GM19395 (cell line): Measurements from ENCODE around the gene HHIPL1.
A peak's percentile ranks its signal among the peaks of the same experiment; 100 is the strongest.

Source experiments
- ATAC-seq: cut with Tn5 transposase; IDR thresholded peaks from one replicate; pipeline ENCODE4 v1.9.1; 2021; ENCODE audit warnings: mild to moderate bottlenecking, moderate library complexity; ENCODE audit not compliant: unreplicated experiment

Gene HHIPL1

DNA sequence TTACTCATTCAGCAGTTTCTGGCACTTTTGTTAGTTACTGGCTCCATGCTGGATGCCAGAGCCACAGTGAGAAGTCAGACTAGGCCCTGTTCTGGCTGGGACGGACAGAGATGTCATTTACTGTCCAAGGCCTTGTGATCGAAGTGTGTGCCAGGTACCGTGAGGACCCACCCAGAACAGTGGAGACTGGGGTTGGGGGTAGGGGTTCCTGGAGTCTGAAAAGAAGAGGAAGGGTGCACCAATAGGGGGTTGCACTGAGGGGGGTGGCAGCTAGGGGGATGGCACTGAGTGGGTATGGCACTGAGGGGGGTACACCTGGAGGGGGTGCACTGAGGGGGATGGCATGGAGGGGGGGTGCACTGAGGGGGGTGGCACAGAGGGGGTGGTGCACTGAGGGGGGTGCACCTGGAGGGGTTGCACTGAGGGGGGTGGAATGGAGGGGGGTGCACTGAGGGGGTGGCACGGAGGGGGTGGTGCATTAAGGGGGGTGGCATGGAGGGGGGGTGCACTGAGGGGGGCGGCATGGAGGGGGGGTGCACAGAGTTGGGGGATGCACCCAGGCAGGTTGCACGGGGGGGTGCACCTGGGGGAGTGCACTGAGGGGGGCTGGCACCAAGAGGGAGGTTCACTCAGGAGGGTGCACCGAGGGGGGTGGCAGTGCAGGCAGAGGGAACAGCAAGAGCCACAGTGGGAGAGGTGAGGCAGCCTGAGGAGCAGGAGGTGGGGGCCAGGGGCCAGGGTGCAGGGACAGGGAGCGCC, 28.6 kb downstream of the HHIPL1 start:
- ATAC-seq: no peak

DNA sequence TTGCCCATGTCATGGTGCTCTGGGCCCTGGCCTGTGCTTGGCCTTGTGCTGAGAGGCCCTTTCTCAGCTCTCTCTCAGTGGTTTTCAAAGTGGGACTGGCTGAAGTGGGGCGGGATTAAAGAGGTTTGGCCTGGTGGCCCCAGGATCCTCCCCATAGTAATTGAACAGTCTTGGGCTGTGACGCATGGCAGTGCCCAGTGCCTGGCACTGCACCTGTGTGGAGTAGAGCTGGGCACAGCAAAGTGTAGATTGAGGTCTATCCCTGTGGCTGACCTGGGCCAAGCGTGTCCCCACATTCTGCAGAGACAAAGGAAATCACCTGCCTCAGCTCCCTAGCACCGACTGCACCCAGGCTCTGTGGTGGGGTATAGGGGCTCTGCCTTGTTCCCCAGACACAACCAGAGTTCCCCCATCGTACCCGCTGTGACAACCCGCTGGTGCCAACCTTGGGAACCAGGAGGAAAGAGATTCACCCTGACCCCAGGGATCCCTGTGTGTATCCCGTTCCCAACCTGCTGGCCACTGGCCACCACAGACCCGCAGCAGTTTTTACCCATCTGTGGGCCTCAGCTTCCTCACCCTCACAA, 29.2 kb downstream of the HHIPL1 start:
- no peak for ATAC-seq

GRCh38 chr14:99674776-99675381, 29.9 kb downstream of the HHIPL1 start:
- no peak for ATAC-seq

- no peak for ATAC-seq
These were observed 30.5 kb downstream of the HHIPL1 start for GRCh38 chr14:99675382-99675835.

DNA sequence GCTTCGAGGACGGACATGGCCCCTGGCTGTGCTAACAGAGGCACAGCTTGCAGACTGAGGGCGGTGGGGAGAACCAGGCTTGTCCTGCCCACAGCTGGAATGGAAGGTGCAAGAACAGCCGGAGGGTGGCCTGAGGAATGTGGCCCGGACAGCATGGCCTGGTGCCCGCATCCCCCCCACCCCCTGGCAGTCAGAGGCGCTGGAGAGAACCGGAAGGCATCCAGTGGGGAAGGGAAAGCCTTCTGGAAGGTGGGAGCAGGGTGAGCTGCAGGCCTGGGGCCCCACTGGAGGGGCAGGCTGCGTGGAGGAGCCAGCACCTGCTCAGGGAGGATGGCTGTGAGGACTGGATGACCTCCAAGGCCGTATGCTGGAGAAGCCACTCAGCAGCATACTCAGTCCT, 31.0 kb downstream of the HHIPL1 start:
- ATAC-seq: no peak

- ATAC-seq: no peak
These were observed 31.7 kb downstream of the HHIPL1 start for GRCh38 chr14:99676657-99677056.

- ATAC-seq: no peak
These were observed 32.6 kb downstream of the HHIPL1 start for GRCh38 chr14:99677231-99678140.

GRCh38 chr14:99678198-99678597, 33.3 kb downstream of the HHIPL1 start:
- no peak for ATAC-seq

- ATAC-seq: no peak
These were observed 34.2 kb downstream of the HHIPL1 start for GRCh38 chr14:99679111-99679510.

DNA sequence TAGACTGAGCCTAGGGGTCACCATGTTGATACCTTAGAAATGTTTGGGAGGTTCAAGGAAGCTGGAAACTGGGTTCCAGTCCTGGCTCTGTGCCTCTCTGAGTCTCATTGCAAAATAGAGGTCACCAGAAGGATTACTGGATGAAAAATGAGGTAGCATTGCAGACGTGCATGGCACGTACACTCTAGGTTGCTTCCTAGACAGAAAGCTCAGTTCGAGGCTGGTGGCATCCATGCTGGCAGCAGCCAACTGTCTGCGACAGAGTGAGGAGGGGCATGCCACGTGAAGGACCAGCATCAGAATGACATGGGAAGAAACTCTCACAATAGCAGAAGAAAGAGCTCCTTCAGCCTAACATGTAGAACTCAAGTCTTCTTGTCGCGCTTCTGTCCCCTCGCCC, 34.6 kb downstream of the HHIPL1 start:
- no peak for ATAC-seq

- ATAC-seq: no peak
These were observed 35.1 kb downstream of the HHIPL1 start for GRCh38 chr14:99679996-99680395.

GRCh38 chr14:99681101-99681831, 36.3 kb downstream of the HHIPL1 start:
- ATAC-seq: no peak

DNA sequence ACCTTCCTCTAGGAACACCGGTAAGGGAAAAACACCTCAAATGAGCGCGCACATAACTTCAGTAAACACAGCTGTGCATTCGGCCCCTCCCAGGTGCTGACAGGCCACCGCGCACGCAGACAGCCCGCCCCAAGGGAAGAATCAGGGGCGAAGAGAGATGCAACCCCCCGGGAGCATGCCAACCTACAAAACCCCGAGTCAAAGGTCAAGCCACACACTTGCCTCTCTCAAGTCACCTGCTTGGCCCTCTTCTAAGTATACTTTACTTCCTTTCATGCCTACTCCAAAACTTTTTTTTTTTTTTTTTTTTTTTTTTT, 36.9 kb downstream of the HHIPL1 start:
- ATAC-seq: no peak

DNA sequence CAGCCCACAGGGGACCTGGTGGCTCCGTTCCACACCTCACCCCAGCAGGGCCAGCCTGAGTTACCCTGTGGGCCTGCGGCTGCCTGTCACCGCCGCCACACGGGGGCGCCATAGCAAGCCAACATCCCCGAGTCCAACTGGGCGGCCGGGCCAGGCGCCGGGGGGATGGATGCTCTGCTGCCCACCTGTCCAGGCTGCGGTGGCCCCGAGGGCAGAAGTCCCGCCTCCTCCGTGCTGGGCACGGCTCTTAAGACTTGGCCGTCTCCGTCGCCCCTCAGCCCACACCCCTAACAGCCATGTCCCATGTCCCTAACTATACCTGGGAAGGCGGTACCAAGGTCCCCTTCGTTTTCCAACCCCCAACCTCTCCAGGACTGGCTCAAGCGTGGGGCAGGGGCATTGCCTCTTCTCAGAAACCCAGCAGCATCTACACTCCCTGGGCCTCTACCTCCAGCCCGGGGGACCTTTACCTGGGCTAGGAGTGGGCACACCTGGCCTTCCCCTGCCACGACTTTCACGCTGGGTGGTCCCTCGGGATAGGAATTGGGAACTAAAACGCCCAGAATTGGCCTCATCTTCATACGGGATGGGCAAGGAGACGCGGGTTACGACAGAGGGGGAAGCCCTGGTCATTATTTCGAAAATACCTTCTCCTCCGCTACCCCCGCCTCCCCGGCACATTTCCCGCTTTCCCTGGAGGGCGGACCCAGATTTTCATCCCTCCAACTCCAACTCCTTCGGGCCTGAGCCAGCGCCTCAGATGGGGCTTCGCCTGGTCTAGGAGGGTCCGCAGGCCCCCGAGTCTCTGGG, 38.1 kb downstream of the HHIPL1 start:
- no peak for ATAC-seq

- ATAC-seq: peak; percentile 89
These were observed 38.9 kb downstream of the HHIPL1 start, which contains the start of gene CYP46A1 for GRCh38 chr14:99683619-99684409. TSS of gene CYP46A1 (plus strand) at chr14:99684298. CDS start at chr14:99684418, 120 bp downstream.

DNA sequence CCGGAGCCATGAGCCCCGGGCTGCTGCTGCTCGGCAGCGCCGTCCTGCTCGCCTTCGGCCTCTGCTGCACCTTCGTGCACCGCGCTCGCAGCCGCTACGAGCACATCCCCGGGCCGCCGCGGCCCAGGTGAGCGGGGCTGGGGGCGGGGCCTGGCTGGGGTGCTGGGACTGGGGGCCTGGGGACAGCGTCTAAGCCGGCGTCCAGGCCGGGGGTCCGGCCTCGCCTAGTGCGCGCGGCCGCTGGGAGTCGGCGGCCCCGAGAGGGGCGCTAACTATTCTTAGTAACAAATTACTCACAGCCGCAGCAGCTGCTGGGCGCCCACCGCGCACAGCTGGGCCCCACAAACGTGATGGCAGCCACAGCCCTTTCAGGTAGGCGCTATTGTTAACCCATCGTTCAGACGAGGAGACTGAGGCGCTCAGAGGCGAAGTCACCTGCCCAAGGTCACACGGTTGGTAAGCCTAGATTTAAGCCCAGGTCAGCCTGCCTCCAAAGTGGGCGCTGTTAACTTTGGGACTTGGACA, 39.5 kb downstream of the HHIPL1 start:
- peak; percentile 47 for ATAC-seq

DNA sequence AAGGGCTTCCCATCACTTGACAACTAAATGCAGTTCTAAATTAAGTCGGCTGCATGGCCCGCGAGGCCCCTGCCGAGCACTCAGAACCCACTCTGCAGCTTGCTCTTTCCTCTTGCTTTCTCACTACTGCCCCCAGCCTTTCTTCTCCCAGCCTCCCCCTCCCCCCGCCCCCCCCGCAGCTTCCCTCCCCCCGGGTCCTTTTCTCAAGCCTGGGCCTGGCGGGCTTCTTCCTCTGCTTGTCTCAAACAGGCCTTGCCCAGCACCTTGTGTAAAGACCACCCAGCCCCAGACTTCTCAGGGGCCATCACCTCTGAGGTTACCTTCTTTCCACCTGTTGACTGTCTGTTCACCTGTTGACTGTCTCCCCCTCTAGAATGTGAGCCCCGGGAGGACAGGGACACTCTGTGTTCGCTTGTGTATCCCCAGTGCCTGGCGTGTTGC, 40.2 kb downstream of the HHIPL1 start:
- ATAC-seq: no peak

DNA sequence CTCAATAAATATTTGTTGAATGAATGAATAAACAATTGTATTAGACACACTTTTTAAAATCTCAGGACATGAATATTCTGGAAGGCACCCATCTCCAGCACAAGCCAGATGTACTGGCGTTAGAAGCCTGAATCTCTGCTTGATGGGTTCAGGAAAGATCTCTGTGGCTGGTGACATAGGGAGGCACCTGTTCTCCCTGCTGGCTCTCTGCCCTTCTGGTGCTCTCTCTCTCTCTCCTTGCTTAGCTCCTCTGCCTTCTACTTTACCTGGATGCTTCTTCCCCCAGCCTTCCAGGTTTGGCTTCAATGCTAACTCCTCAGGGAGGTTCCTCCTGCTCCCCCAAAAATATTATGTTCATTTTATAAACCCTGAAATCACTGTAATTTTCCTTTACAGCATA, 40.7 kb downstream of the HHIPL1 start:
- no peak for ATAC-seq
